Islet precursor cell (in vitro differentiated cells): ENCODE results near the gene PPFIA3.

Source experiments
- DNase-seq: peaks from one replicate; pipeline ENCODE4 v3.0.0-alpha.2; 2018

Gene PPFIA3

GRCh38 chr19:49188626-49189200, 69.4 kb downstream of the PPFIA3 start:
- no peak for DNase-seq

- no peak for DNase-seq
Observed at GRCh38 chr19:49189259-49189658, 69.9 kb downstream of the PPFIA3 start.

GRCh38 chr19:49190781-49191180, 71.4 kb downstream of the PPFIA3 start:
- no peak for DNase-seq

- no peak for DNase-seq
Observed at GRCh38 chr19:49193822-49194394, 74.6 kb downstream of the PPFIA3 start.

GRCh38 chr19:49194408-49194807, 75.1 kb downstream of the PPFIA3 start:
- DNase-seq: no peak

GRCh38 chr19:49196527-49197240, 77.3 kb downstream of the PPFIA3 start:
- DNase-seq: no peak

- no peak for DNase-seq
Observed at GRCh38 chr19:49200238-49200862, 81.0 kb downstream of the PPFIA3 start.
